AG09319 (cell line): Measurements from ENCODE around the gene TTLL11.

ENCODE experiments used
- DNase-seq: peaks from one replicate; pipeline ENCODE4 v3.0.0-alpha.2; 2010; ENCODE audit warnings: low read depth; ENCODE audit errors: extremely low read depth
- CTCF ChIP-seq: IDR thresholded peaks from 2 replicates; pipeline ENCODE4 v1.5.1; 2011; ENCODE audit warnings: low read depth, mild to moderate bottlenecking, inconsistent platforms, low read length, moderate library complexity

TTLL11 gene

GRCh38 chr9:122133984-122134535, 41.0 kb upstream of the TTLL11 start:
- DNase-seq = no peak

GRCh38 chr9:122133263-122133983, 40.3 kb upstream of the TTLL11 start:
- DNase-seq = no peak
- TF ChIP-seq CTCF = no peak

More at GRCh38 chr9:122133984-122134535, 41.0 kb upstream of the TTLL11 start:
- TF ChIP-seq CTCF = no peak

GRCh38 chr9:122132539-122132938, 39.4 kb upstream of the TTLL11 start:
- no peak for TF ChIP-seq CTCF
- DNase-seq = no peak

- no peak for DNase-seq
- TF ChIP-seq CTCF = no peak
Observed at GRCh38 chr9:122131401-122132001, 38.4 kb upstream of the TTLL11 start.

GRCh38 chr9:122130837-122131236, 37.7 kb upstream of the TTLL11 start:
- no peak for TF ChIP-seq CTCF
- no peak for DNase-seq

GRCh38 chr9:122129969-122130368, 36.9 kb upstream of the TTLL11 start:
- TF ChIP-seq CTCF = no peak
- DNase-seq = no peak

- no peak for DNase-seq
- TF ChIP-seq CTCF = no peak
Observed at GRCh38 chr9:122128969-122129343, 35.8 kb upstream of the TTLL11 start.
